ENCODE results near the gene CACFD1. TPM values are rescaled to one million over a fixed set of nuclear protein-coding genes. Genes with fewer than 3 reads are reported as not detected.

Gene CACFD1
- total RNA-seq, 1 donor from 2014 or later: 34.3 TPM

- Histone ChIP-seq H3K4me3 (peak overlapping the region; percentile 72), H3K9me3 (no peaks in the 10 kb centered on the region), H3K36me3 (peaks cover 22% of the 10 kb centered on the region), H3K4me1 (peaks cover 39% of the 10 kb centered on the region), H3K27me3 (ENCODE audit: low read depth) (no peaks in the 10 kb centered on the region), H3K27ac (no peak overlapping the region)
- no peak for DNase-seq
- intact Hi-C loops (cut with DNase I): no loop called here
- TF ChIP-seq, protein P1, sequence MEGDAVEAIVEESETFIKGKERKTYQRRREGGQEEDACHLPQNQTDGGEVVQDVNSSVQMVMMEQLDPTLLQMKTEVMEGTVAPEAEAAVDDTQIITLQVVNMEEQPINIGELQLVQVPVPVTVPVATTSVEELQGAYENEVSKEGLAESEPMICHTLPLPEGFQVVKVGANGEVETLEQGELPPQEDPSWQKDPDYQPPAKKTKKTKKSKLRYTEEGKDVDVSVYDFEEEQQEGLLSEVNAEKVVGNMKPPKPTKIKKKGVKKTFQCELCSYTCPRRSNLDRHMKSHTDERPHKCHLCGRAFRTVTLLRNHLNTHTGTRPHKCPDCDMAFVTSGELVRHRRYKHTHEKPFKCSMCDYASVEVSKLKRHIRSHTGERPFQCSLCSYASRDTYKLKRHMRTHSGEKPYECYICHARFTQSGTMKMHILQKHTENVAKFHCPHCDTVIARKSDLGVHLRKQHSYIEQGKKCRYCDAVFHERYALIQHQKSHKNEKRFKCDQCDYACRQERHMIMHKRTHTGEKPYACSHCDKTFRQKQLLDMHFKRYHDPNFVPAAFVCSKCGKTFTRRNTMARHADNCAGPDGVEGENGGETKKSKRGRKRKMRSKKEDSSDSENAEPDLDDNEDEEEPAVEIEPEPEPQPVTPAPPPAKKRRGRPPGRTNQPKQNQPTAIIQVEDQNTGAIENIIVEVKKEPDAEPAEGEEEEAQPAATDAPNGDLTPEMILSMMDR (IDR thresholded peaks at IDR 0.05): no peak
- ATAC-seq: no peak
Measured at GRCh38 chr9:133477461-133477860, 17.7 kb downstream of the CACFD1 start.

- no peaks in the 10 kb centered on the region for H3K9me3 ChIP-seq
- TF ChIP-seq, protein P1 (IDR thresholded peaks at IDR 0.05): no peak
- peaks cover 39% of the 10 kb centered on the region for H3K4me1 ChIP-seq
- H3K36me3 ChIP-seq: peaks cover 14% of the 10 kb centered on the region
- ATAC-seq (peak; percentile 15 to 18), DNase-seq (peak; percentile 30)
- intact Hi-C loops (cut with DNase I): no loop called here
- H3K4me3 ChIP-seq: peak overlapping the region; percentile 72
- H3K27ac ChIP-seq: peak overlapping the region; percentile 83
- no peaks in the 10 kb centered on the region for H3K27me3 ChIP-seq (ENCODE audit: low read depth)
Measured at GRCh38 chr9:133477992-133478850, 18.4 kb downstream of the CACFD1 start.

GRCh38 chr9:133478851-133479711, 19.3 kb downstream of the CACFD1 start, which contains the start of gene SLC2A6:
TSS of gene SLC2A6 (minus strand) at chr9:133479099. CDS start at chr9:133479059, 40 bp downstream.
- TF ChIP-seq, protein P1 (IDR thresholded peaks at IDR 0.05): no peak
- peak within 1 kb of the TSS; percentile 83 for H3K27ac ChIP-seq
- ATAC-seq (peak; percentile 96 to 98), DNase-seq (peak; percentile 92)
- H3K36me3 ChIP-seq: peaks cover 6% of the 10 kb centered on the region
- H3K27me3 ChIP-seq (ENCODE audit: low read depth): peaks cover 4% of the 10 kb centered on the region
- intact Hi-C loops (cut with DNase I): no loop called here
- peak within 1 kb of the TSS; percentile 72 for H3K4me3 ChIP-seq
- no peaks in the 10 kb centered on the region for H3K9me3 ChIP-seq
- peaks cover 39% of the 10 kb centered on the region for H3K4me1 ChIP-seq

DNA sequence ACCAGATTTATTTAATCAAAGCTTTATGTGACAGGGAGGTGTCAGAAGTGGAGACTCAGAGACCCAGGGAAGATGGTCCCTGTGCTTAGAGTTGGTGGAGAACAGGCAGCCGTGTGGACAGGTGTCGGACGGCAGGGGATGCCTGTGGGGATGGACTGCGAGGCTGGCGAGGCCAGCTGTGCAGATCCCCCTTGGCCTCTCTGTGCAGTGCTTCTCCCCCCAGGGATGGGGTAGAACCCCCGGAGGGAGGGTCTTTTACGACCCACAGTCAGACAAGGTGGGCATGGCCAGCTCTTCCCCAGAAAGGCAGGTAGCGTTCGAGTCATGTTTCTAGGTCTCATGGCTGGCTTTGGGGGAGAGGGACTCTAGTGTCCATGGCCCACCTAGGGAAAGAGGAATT, 23.8 kb downstream of the CACFD1 start:
- ATAC-seq (no peak), DNase-seq (peak; percentile 25)
- H3K36me3 ChIP-seq: no peaks in the 10 kb centered on the region
- TF ChIP-seq, protein P1 (IDR thresholded peaks at IDR 0.05): no peak
- intact Hi-C loops (cut with DNase I): no loop called here
- peaks cover 19% of the 10 kb centered on the region for H3K4me1 ChIP-seq
- no peak overlapping the region for H3K4me3 ChIP-seq
- H3K27me3 ChIP-seq (ENCODE audit: low read depth): peaks cover 4% of the 10 kb centered on the region
- no peak overlapping the region for H3K27ac ChIP-seq
- no peaks in the 10 kb centered on the region for H3K9me3 ChIP-seq

DNA sequence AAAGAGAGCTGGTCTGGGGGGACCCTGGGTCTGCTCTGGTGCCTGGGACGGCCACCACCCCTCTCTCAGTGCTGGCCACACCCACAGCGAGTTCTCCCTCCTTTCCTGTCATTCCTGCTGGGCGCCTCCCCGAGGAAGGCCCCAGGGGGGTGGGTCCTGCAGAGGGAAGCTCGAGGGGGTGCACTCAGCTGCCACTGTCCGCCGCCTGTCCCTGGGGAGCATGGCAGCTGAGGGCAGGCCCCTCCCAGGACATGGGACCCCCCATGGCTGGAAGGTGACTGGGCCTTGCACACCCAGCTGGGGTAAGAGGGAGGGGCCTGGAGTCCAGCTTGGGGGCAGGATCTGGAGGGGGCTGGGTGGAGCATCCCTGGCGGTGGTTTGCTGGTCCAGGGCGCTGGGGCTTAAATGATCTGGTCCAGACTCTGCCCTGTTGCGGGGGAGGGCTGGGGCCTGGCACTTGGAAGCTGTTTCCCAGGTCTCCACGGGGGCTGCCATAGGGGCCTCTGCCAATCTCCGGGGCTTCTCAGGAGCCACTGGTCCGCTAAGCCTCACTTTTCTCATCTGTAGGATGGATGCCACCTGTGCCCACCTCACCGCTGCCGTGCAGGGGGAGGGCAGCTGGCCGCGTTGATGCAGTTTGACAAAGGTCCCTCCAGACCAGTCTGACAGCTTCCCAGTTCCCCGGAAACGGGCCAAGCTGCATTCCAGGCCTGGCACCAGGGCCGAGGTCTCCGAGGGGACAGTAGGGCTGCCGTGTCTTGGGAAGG, 25.1 kb downstream of the CACFD1 start:
- Histone ChIP-seq H3K4me1 (peaks cover 10% of the 10 kb centered on the region), H3K9me3 (no peaks in the 10 kb centered on the region), H3K4me3 (no peak overlapping the region), H3K27ac (no peak overlapping the region), H3K36me3 (no peaks in the 10 kb centered on the region), H3K27me3 (ENCODE audit: low read depth) (peaks cover 4% of the 10 kb centered on the region)
- TF ChIP-seq, protein P1 (IDR thresholded peaks at IDR 0.05): no peak
- no peak for ATAC-seq
- intact Hi-C loops (cut with DNase I): no loop called here
- DNase-seq: peak; percentile 44
